ENCODE results near the gene NTPCR. TPM values are rescaled to one million over a fixed set of nuclear protein-coding genes. Genes with fewer than 3 reads are reported as not detected.
A peak's percentile ranks its signal among the peaks of the same experiment; 100 is the strongest.

NTPCR gene
- total RNA-seq, 1 donor from 2014 or later, result 31.0 TPM

GRCh38 chr1:232938926-232939325 is 11.5 kb upstream of the NTPCR start:
- TF ChIP-seq CTCF (conservative IDR thresholded peaks at IDR 0.05; ENCODE audit: low read depth, low read length), result no peak

GRCh38 chr1:232939748-232940147 is 10.7 kb upstream of the NTPCR start:
- no peak overlapping the region for H3K4me3 ChIP-seq (ENCODE audit: low read depth, low read length)
- DNase-seq (ENCODE audit: low read depth), result no peak
- TF ChIP-seq CTCF (conservative IDR thresholded peaks at IDR 0.05; ENCODE audit: low read depth, low read length), result no peak

More at GRCh38 chr1:232938926-232939325, 11.5 kb upstream of the NTPCR start:
- H3K4me3 ChIP-seq (ENCODE audit: low read depth, low read length), result no peak overlapping the region
- no peak for DNase-seq (ENCODE audit: low read depth)

DNA sequence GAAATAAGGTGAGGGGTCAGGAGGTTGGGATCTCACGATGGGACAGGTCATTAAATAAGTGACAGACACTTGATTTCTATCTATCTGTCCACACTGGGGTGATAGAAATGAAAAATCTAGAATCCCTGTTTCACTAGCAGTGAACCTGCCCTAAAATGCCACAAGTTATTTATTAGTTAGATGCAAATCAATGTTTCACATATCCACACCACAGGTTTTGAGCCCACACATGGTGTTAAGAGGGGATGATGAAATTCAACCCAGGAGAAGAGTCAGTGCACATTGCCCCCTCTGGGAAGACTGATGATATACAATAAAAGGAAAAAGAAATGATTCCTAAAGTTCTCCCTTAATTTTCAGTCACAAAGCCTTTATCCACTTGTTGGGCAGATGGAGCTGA is 10.1 kb upstream of the NTPCR start:
- no peak for DNase-seq (ENCODE audit: low read depth)
- TF ChIP-seq CTCF (conservative IDR thresholded peaks at IDR 0.05; ENCODE audit: low read depth, low read length), result peak; percentile 30
- no peak overlapping the region for H3K4me3 ChIP-seq (ENCODE audit: low read depth, low read length)

- no peak for DNase-seq (ENCODE audit: low read depth)
Measured at GRCh38 chr1:232942413-232943294, 7.8 kb upstream of the NTPCR start.

GRCh38 chr1:232943679-232944252 is 6.6 kb upstream of the NTPCR start:
- no peak overlapping the region for H3K4me3 ChIP-seq (ENCODE audit: low read depth, low read length)
- no peak for TF ChIP-seq CTCF (conservative IDR thresholded peaks at IDR 0.05; ENCODE audit: low read depth, low read length)
- DNase-seq (ENCODE audit: low read depth), result no peak

More at GRCh38 chr1:232942413-232943294, 7.8 kb upstream of the NTPCR start:
- H3K4me3 ChIP-seq (ENCODE audit: low read depth, low read length), result no peak overlapping the region
- no peak for TF ChIP-seq CTCF (conservative IDR thresholded peaks at IDR 0.05; ENCODE audit: low read depth, low read length)

DNA sequence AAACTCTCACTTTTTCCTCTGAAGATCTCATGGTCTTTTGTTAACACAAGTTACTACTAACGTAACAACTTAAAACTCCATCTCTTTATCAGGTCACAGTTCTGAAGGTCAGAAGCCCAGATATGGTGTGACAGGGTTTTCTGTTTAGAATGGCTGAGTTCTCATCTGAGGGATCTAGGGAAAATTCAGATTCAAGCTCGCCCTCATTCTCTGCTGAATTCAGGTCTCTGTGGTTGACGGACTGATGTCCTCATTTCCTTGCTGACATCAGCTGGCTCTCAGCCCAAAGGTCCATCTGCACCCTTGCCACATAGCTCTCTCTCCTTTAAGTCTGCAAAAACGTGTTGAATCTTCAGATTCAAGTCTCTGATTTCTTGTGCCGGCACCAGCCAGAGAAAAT is 6.1 kb upstream of the NTPCR start:
- TF ChIP-seq CTCF (conservative IDR thresholded peaks at IDR 0.05; ENCODE audit: low read depth, low read length), result no peak

More for the DNA sequence above, 6.1 kb upstream of the NTPCR start:
- H3K4me3 ChIP-seq (ENCODE audit: low read depth, low read length), result no peak overlapping the region
- DNase-seq (ENCODE audit: low read depth), result no peak

Measured in epithelial cell of proximal tubule (primary cell).